Measurements from ENCODE around the gene RAB43.

Gene RAB43

GRCh38 chr3:129046037-129046731, 75.4 kb downstream of the RAB43 start:
- DNase-seq (ENCODE audit: low read depth in 1 of 2, low spot score in 1 of 2) = no peak
- in situ Hi-C loops (cut with HindIII; ENCODE audit: low pct_unique_long_range_greater_than_20kb, low sequenced_read_pairs) = no loop called here
- no peak for TF ChIP-seq JUND (IDR thresholded peaks at IDR 0.05; ENCODE audit: low read depth)

GRCh38 chr3:129045675-129046036, 75.9 kb downstream of the RAB43 start:
- TF ChIP-seq JUND (IDR thresholded peaks at IDR 0.05; ENCODE audit: low read depth) = no peak
- no peak for DNase-seq (ENCODE audit: low read depth in 1 of 2, low spot score in 1 of 2)
- in situ Hi-C loops (cut with HindIII; ENCODE audit: low pct_unique_long_range_greater_than_20kb, low sequenced_read_pairs) = no loop called here

GRCh38 chr3:129040579-129041300, 80.9 kb downstream of the RAB43 start:
- in situ Hi-C loops (cut with HindIII; ENCODE audit: low pct_unique_long_range_greater_than_20kb, low sequenced_read_pairs) = no loop called here
- DNase-seq (ENCODE audit: low read depth in 1 of 2, low spot score in 1 of 2) = no peak

GRCh38 chr3:129040039-129040336, 81.6 kb downstream of the RAB43 start:
- no peak for DNase-seq (ENCODE audit: low read depth in 1 of 2, low spot score in 1 of 2)
- TF ChIP-seq JUND (IDR thresholded peaks at IDR 0.05; ENCODE audit: low read depth) = no peak
- in situ Hi-C loops (cut with HindIII; ENCODE audit: low pct_unique_long_range_greater_than_20kb, low sequenced_read_pairs) = no loop called here

More at GRCh38 chr3:129040579-129041300, 80.9 kb downstream of the RAB43 start:
- no peak for TF ChIP-seq JUND (IDR thresholded peaks at IDR 0.05; ENCODE audit: low read depth)

- no peak for DNase-seq (ENCODE audit: low read depth in 1 of 2, low spot score in 1 of 2)
- no peak for TF ChIP-seq JUND (IDR thresholded peaks at IDR 0.05; ENCODE audit: low read depth)
- in situ Hi-C loops (cut with HindIII; ENCODE audit: low pct_unique_long_range_greater_than_20kb, low sequenced_read_pairs) = no loop called here
Measured at GRCh38 chr3:129039271-129040038, 82.1 kb downstream of the RAB43 start.

- in situ Hi-C loops (cut with HindIII; ENCODE audit: low pct_unique_long_range_greater_than_20kb, low sequenced_read_pairs) = no loop called here
- TF ChIP-seq JUND (IDR thresholded peaks at IDR 0.05; ENCODE audit: low read depth) = no peak
- DNase-seq (ENCODE audit: low read depth in 1 of 2, low spot score in 1 of 2) = no peak
Measured at GRCh38 chr3:129038121-129038855, 83.3 kb downstream of the RAB43 start.
